Sigmoid colon (tissue), 4 donors: ENCODE data around the gene SDHD.

Experiments
- CTCF ChIP-seq, 4 experiments: fragments of 450-650 bp in 3 of 4; fragments of 200-600 bp in 1 of 4; IDR thresholded peaks; one replicate each; pipeline ENCODE4 v1.5.1; 2016 to 2019; ENCODE audit warnings: antibody characterized with exemption in 4 of 4, mild to moderate bottlenecking in 3 of 4, moderate library complexity in 2 of 4
- EP300 ChIP-seq, 4 donors: sonication (generic); formaldehyde crosslinking; IDR thresholded peaks; one replicate each; pipeline ENCODE4 v1.6.1; 2017; ENCODE audit warnings: antibody characterized with exemption in 4 of 4
- POLR2A ChIP-seq, 2 donors: fragments of 450-650 bp; IDR thresholded peaks; one replicate each; pipeline ENCODE4 v1.6.1; 2016; ENCODE audit warnings: antibody characterized with exemption in 2 of 2, mild to moderate bottlenecking in 2 of 2, moderate library complexity in 2 of 2

GRCh38 chr11:112042161-112042960, 44.3 kb upstream of the SDHD start:
- TF ChIP-seq CTCF (IDR thresholded peaks at IDR 0.05) = no peak
- TF ChIP-seq POLR2A (IDR thresholded peaks at IDR 0.05) = no peak
- no peak for TF ChIP-seq EP300 (IDR thresholded peaks at IDR 0.05)
